GM21737 (cell line): ENCODE measurements around the gene ARHGEF26.

Experiments
- ATAC-seq: cut with Tn5 transposase; IDR thresholded peaks from one replicate; pipeline ENCODE4 v1.9.1; 2021; ENCODE audit warnings: mild to moderate bottlenecking, moderate library complexity; ENCODE audit not compliant: unreplicated experiment

Gene ARHGEF26

DNA sequence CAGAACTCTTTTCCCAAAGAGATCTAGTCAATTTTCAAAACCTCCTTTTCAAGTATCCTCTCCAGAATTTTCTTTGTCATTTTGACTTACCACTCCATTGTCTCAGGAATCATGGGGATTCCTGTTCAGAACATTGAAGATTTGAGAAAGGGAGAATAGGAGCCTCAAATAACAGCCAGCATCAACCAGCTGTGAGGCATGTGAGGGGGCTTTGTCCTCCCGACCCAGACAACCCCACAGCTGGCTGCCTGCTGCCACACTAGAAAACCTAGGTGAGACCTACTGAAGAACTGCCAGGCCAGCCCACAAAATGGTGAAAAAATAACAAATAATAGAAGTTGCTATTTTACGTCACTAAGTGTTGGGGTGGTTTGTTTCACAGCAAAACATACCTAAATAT, 5.9 kb upstream of the ARHGEF26 start:
- no peak for ATAC-seq

DNA sequence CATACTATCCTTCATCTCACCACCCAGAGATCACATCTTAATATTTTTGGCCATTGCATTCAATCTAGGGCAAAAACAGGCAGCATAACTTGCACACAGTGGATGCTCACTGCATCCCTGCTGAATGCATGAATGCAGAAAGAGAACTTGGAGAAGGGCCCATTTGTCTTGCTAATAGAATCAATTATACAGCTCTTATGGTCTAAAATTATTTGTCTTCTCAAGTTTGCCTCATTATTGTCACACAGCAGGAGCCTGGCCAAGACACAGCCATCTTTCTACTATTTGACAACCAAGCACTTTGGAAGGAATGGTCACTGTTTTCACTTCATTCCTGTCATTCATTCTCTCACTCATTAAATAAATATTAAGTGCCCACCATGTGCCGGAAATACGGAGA, 1.2 kb upstream of the ARHGEF26 start:
- no peak for ATAC-seq

DNA sequence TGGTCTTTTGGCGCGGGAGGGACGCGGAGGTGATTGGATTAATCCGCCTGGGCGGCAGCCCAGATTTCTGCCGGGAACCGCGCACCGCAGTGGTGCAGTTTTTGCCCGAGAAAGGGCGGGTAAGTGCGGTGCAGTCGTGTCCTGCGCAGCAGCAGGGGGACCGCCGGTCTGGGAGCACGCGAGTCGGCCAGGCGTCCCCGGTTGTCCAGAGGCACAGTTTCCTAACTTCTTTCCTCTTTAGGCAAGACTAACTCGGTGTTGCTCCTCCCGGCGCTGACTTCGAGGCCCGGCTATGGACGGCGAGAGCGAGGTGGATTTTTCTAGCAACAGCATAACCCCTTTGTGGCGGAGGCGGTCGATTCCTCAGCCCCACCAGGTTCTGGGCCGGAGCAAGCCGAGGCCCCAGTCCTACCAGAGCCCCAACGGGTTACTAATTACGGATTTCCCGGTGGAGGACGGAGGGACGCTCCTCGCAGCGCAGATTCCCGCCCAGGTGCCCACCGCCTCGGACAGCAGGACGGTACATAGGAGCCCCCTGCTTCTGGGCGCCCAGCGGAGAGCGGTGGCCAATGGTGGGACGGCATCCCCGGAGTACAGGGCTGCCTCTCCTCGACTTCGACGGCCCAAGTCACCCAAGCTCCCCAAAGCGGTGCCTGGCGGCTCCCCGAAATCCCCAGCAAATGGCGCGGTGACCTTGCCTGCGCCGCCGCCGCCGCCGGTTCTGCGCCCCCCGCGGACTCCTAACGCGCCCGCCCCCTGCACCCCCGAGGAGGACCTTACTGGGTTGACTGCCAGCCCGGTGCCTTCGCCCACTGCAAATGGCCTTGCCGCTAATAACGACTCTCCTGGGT, 736 bp downstream of the ARHGEF26 start:
- no peak for ATAC-seq

DNA sequence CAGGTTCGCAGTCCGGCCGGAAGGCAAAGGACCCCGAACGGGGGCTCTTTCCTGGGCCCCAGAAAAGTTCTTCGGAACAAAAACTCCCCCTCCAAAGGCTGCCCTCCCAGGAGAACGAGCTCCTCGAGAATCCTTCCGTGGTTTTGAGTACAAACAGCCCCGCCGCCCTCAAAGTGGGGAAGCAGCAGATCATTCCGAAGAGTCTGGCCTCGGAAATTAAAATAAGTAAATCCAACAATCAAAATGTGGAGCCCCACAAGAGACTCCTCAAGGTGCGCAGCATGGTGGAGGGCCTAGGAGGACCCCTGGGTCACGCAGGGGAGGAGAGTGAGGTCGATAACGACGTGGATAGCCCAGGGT, 1.3 kb downstream of the ARHGEF26 start:
- no peak for ATAC-seq

DNA sequence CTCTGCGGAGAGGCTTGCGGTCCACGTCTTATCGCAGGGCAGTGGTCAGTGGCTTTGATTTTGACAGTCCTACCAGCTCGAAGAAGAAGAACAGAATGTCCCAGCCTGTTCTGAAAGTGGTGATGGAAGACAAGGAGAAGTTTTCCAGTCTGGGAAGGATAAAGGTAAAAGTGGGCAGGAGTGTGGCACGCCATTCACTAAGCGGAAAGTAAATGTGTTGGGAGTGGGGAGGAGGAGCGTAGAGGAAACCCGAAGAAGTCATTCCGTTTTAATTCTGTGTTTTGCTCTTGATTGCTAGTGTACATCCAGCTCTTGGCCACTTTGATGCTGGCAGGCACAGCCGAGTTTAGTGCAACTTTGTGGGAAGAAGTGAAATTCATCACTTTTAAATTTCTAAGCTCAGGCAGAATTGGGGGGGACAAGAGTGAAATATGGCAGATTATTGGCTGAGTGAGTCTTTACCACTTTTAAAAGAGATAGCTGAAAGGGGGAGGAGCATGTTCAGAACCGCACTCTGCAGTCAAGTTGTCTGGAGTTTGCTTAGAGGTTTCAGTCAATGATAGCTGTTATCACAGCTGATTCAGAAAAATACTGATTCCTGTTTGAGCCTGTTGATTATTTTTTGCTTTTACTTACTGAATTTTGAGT, 1.8 kb downstream of the ARHGEF26 start:
- no peak for ATAC-seq

DNA sequence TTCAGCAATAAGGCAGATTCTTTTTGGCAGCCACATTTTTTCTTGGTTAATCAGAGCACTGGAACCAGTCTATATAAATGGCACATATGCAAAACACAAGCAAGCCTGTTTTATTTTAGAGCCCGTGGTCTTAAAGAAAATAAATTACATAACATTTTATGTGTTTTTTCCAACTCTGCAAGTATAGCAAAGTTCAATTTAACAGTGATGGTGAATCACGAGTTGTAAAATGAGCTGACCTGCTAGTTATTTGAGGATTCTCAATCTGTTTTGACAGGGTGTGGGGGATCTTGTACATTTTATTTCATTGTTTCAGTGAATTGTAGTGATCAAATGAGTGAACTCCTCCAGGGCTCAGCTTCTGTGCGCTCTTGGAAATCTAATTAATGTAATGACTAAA, 2.7 kb downstream of the ARHGEF26 start:
- no peak for ATAC-seq

DNA sequence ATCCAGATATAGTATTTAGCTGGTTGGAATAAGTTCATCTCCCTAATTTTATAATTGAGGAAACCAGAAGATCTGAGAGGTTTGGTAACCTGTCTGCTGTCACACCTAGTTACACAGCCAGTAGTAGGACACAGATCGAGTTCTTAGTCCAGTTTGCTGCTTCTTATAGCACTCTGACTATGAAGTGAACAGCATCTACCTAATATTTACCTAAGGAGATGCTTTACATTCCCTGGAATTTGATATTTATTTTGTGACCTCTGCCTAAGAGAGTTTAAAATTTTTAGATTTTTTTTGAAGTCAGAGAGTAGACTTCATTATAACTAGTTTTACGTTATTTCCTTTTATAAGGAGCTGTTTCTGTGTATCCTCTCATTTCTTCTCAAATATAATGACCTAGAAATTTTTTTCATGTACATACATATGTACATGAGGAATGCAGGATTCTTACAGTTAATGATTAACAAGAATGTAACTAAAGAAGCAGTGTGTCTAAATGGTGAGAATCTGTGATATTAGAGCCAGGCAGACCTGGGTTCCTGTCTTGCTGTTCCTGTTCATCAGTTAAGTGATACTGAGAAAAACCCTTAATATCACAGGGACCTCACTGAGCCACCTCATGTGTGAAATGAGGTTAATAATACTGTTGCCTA, 4.3 kb downstream of the ARHGEF26 start:
- no peak for ATAC-seq

DNA sequence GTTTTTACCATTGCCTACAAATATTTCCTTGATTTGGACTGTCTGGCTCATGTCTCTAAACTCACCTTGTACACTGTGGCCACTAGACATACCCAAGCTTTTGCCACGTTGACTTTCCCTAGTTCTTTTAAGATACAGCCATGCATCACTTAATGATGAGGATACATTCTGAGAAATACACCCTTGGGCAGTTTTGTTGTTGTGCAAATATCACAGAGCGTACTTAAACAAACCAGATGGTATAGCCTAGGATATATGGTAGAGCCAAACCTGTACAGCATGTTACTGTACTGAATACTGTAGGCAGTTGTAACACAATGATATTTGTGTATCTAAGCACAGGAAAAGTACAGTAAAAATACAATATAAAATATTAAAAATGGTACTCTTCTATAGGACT, 5.5 kb downstream of the ARHGEF26 start:
- no peak for ATAC-seq

DNA sequence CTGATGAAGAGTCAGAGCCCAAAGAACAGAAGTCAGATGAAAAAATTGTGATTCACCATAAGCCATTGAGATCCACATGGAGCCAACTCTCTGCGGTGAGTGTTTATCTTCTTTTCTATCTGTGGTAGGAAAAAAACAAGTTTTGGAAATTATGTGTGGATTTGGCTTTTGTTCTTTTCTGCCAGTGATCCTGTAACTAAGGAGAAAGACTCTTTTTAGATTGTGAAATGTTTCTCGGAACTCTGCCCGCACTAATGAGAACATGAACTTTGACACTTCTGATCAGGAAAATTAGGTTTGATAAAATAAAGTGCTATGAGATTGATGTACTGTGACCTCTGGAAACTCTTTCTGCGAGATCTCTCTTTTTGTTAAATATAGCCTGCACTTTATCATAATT, 8.4 kb downstream of the ARHGEF26 start:
- no peak for ATAC-seq

- ATAC-seq, result no peak
These were observed 9.3 kb downstream of the ARHGEF26 start for GRCh38 chr3:154130540-154130939.

DNA sequence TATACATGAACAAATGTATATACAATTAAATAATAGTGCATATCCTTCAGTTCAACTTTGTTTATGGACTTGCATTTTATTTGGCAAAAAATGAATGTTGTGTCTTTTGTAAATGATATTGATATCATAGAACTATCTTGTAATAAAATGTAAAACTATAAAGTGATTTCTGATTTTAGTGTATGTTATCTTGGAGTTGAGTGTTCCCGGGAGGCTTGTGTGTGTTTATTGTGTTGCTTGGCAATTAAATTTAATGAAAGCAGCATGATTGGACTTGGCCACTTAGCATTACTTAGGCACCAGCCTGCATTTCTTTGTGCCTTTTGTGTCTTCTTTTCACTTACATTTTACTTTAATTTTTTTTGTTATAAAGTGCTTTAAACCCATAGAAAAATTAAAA, 10.6 kb downstream of the ARHGEF26 start:
- ATAC-seq, result no peak

- no peak for ATAC-seq
These were observed 11.7 kb downstream of the ARHGEF26 start for GRCh38 chr3:154132777-154133375.

DNA sequence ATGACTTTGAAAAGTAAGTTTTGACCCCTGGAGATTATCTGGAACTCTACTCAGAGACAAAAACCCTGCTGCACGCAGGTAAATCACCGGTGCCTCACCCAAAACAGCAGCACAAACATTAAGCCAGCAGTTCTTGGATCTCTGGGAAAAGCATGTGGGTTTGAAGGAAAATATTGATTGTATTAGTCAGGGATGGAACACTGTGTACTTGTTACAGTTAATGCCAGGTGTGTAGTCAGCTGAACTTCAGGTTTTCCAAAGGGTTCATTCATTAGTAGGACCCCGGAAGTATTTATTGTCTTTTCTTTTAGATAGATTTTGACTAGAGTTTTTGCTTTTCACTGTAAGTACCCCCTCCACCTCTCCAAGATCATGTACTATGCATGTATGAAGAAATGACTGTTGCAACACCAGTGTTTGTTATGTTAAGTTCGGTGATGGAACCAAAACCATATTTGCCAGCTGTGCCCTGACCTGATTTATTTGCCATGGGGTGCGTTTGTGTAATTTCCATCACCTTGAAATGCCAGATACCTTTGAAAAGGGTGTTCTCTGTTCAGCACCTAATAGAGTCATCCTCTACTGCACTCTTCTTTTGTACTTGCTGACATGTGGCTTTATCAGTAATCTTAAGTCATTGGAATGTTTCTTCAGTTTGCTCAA, 14.5 kb downstream of the ARHGEF26 start:
- ATAC-seq, result no peak

- ATAC-seq, result no peak
These were observed 15.8 kb downstream of the ARHGEF26 start for GRCh38 chr3:154137036-154137435.

- no peak for ATAC-seq
These were observed 18.8 kb downstream of the ARHGEF26 start for GRCh38 chr3:154139996-154140436.

DNA sequence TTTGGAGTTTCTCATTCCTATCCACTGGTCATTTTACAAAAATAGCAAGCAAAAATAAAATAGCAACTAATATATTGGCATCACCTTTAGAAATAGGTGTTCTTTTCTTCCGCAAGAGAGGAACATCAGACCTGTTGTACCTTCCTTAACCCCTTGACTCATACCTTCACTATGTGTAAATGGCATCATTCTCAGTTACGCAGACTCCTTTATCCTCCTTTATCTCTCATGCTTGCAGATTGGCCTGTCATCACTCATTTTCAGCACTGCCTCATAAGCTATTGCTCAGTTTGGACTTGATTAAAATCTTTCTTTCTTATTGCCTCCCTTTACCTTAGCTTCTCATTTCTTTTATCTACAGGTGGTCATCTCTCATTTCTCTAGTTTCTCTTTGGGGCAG, 21.4 kb downstream of the ARHGEF26 start:
- no peak for ATAC-seq

DNA sequence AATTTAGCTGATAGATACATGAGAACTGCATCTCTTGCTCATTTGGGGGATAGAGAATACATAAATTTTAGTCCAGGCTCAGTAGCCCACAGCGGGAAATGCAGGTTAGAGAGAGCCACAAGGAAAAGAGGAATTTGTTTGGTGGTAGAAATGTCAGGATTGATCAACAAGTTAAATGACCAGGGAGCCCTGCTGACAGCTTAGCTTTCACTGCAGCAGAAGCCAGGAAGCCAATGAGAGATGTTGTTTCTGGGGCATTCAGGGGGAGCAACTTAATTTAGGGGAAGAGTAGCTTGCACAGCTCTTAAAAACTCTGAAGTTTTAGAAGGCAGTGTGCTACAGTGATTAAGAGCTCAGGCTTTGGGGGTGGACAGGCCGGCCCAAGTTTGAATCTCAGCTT, 22.7 kb downstream of the ARHGEF26 start:
- ATAC-seq, result no peak

GRCh38 chr3:154144825-154145465, 23.8 kb downstream of the ARHGEF26 start:
- ATAC-seq, result no peak

GRCh38 chr3:154148541-154148940, 27.4 kb downstream of the ARHGEF26 start:
- ATAC-seq, result no peak

DNA sequence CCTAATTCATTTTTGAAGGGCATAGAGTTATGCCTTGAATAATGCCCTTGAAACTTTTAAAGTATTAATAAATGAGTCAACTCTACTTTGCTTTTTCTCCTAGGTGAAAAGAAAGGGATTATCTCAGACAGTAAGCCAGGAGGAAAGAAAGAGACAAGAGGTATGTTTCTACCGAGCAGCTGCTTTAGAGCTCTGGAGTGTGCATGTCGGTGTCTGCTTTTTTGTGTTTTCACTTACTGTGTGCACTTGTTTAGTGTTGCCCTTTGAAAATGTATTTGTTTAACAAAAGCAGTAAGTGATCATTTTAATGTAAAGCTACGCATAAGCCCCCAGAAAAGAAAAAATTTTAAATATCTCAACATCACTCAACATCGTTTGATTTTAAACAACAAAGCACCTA, 28.1 kb downstream of the ARHGEF26 start:
- no peak for ATAC-seq

GRCh38 chr3:154151969-154152368, 30.8 kb downstream of the ARHGEF26 start:
- ATAC-seq, result no peak
